A673 (cell line): Measurements from ENCODE around the gene CDKN2B. TPM values are rescaled to one million over a fixed set of nuclear protein-coding genes. Genes with fewer than 3 reads are reported as not detected.
"Not testable (repeated sequence)": the region's sequence is repeated elsewhere in the genome, so short reads cannot be mapped to it uniquely, and the experiment has no call there.

Experiments used
- BruUV-seq: library from RNA; stranded (reverse); fragments of 400-500 nt; replicated peaks from 2 replicates; lab custom pipeline; 2021; lab: Mats Ljungman, UMichigan
- CTCF ChIA-PET: fragments of 300-600 bp; sonication (Branson Sonifier 250); formaldehyde crosslinking; loops from one replicate; lab custom pipeline; 2022; ENCODE audit warnings: antibody characterized with exemption; lab: Charles Lee
- POLR2A ChIA-PET: fragments of 300-600 bp; sonication (Branson Sonifier 250); formaldehyde crosslinking; loops from one replicate; lab custom pipeline; 2022; ENCODE audit warnings: antibody characterized with exemption; ENCODE audit not compliant: low non-redundant PET; lab: Charles Lee
- DNase-seq: peaks from one replicate; pipeline ENCODE4 v3.0.0-alpha.2; 2015; ENCODE audit warnings: low spot score
- H3K27ac ChIP-seq: fragments of 200-600 bp; sonication (generic); 2 replicates; pipeline ENCODE4 v1.5.1; 2016; ENCODE audit warnings: mixed run types, low read depth, mild to moderate bottlenecking, mixed read lengths, antibody characterized with exemption, low read length; ENCODE audit not compliant: poor library complexity, severe bottlenecking
- H3K27me3 ChIP-seq: fragments of 200-600 bp; sonication (generic); replicated peaks from 2 replicates; pipeline ENCODE4 v1.6.1; 2017; ENCODE audit warnings: mixed run types, low read depth, mild to moderate bottlenecking, mixed read lengths, antibody characterized with exemption, low read length; ENCODE audit not compliant: insufficient read depth, poor library complexity
- H3K36me3 ChIP-seq: fragments of 200-600 bp; sonication (generic); 2 replicates; pipeline ENCODE4 v1.6.1; 2016; ENCODE audit warnings: mixed run types, mild to moderate bottlenecking, mixed read lengths, antibody characterized with exemption, low read length; ENCODE audit not compliant: insufficient read depth, poor library complexity, severe bottlenecking
- H3K4me1 ChIP-seq: fragments of 200-600 bp; sonication (generic); 2 replicates; pipeline ENCODE4 v1.6.1; 2017; ENCODE audit warnings: mixed run types, mild to moderate bottlenecking, mixed read lengths, antibody characterized with exemption, low read length; ENCODE audit not compliant: insufficient read depth, poor library complexity, severe bottlenecking
- H3K4me3 ChIP-seq: fragments of 200-600 bp; sonication (generic); 2 replicates; pipeline ENCODE4 v1.5.1; 2016; ENCODE audit warnings: low read depth, mixed run types, mild to moderate bottlenecking, mixed read lengths, low read length; ENCODE audit not compliant: poor library complexity, severe bottlenecking
- H3K9me3 ChIP-seq: fragments of 200-600 bp; sonication (generic); 2 replicates; pipeline ENCODE4 v1.6.1; 2016; ENCODE audit warnings: mixed run types, low read depth, mild to moderate bottlenecking, mixed read lengths, antibody characterized with exemption, low read length; ENCODE audit not compliant: poor library complexity, severe bottlenecking
- CTCF ChIP-seq: fragments of 300-800, 200-600 bp; sonication (generic); conservative IDR thresholded peaks from 2 replicates; pipeline ENCODE4 v1.5.1; 2017; ENCODE audit warnings: low read depth, mild to moderate bottlenecking, antibody characterized with exemption, low read length, moderate library complexity, mixed read lengths
- EZH2 ChIP-seq: fragments of 200-600 bp; sonication (generic); IDR thresholded peaks from 2 replicates; pipeline ENCODE4 v1.6.1; 2017; ENCODE audit warnings: borderline replicate concordance, low read depth, mild to moderate bottlenecking, mixed read lengths, antibody characterized with exemption, low read length; ENCODE audit not compliant: poor library complexity, severe bottlenecking
- intact Hi-C: fragments of 100-400 bp; cut with micrococcal nuclease; formaldehyde crosslinking; loops from one replicate; pipeline ENCODE4 v1.10.0; 2022; ENCODE audit not compliant: unreplicated experiment
- total RNA-seq: library from RNA; stranded (reverse); gene quantifications from 2 replicates; pipeline ENCODE4 v1.2.3, GENCODE V29; 2021

Gene CDKN2B
- total RNA-seq, 1 experiment from 2014 or later, result not detected

- Histone ChIP-seq H3K27me3 (no peaks in the 10 kb centered on the region), H3K27ac (no peak overlapping the region), H3K4me3 (no peak overlapping the region), H3K4me1 (no peaks in the 10 kb centered on the region), H3K36me3 (no peaks in the 10 kb centered on the region), H3K9me3 (no peaks in the 10 kb centered on the region)
- no TSS peak for BruUV-seq
- no peak for DNase-seq
- intact Hi-C loops, result no loop called here
- CTCF ChIA-PET, result no interaction called here
- TF ChIP-seq CTCF (no peak), EZH2 (no peak)
- POLR2A ChIA-PET, result no interaction called here
Measured at GRCh38 chr9:21965401-21965951, 43.6 kb downstream of the CDKN2B start.

GRCh38 chr9:21964925-21965385, 44.1 kb downstream of the CDKN2B start:
- no peak for DNase-seq
- H3K4me3 ChIP-seq, result no peak overlapping the region
- no TSS peak for BruUV-seq
- ChIA-PET CTCF (no interaction called here), POLR2A (no interaction called here)
- no peaks in the 10 kb centered on the region for H3K27me3 ChIP-seq
- no peaks in the 10 kb centered on the region for H3K4me1 ChIP-seq
- intact Hi-C loops, result no loop called here
- H3K9me3 ChIP-seq, result no peaks in the 10 kb centered on the region
- H3K36me3 ChIP-seq, result no peaks in the 10 kb centered on the region
- H3K27ac ChIP-seq, result no peak overlapping the region
- no peak for TF ChIP-seq EZH2
- no peak for TF ChIP-seq CTCF

GRCh38 chr9:21961569-21961968, 47.5 kb downstream of the CDKN2B start:
- no peaks in the 10 kb centered on the region for H3K4me1 ChIP-seq
- no TSS peak for BruUV-seq
- no peak overlapping the region for H3K27ac ChIP-seq
- no peak for TF ChIP-seq CTCF
- no peak for TF ChIP-seq EZH2
- ChIA-PET CTCF (no interaction called here), POLR2A (no interaction called here)
- no peaks in the 10 kb centered on the region for H3K27me3 ChIP-seq
- no peaks in the 10 kb centered on the region for H3K36me3 ChIP-seq
- H3K9me3 ChIP-seq, result no peaks in the 10 kb centered on the region
- no peak for DNase-seq
- intact Hi-C loops, result no loop called here
- no peak overlapping the region for H3K4me3 ChIP-seq

GRCh38 chr9:21959268-21959667, 49.8 kb downstream of the CDKN2B start:
- H3K4me1 ChIP-seq, H3K27ac ChIP-seq, H3K36me3 ChIP-seq, H3K4me3 ChIP-seq, CTCF ChIA-PET, intact Hi-C loops, POLR2A ChIA-PET, H3K27me3 ChIP-seq, BruUV-seq, DNase-seq, H3K9me3 ChIP-seq: not testable (repeated sequence)
